Raji (cell line): ENCODE measurements around the gene CEP112.

Experiments
- POLR2A ChIP-seq: IDR thresholded peaks from 2 replicates; pipeline ENCODE4 v1.6.1; 2011; ENCODE audit warnings: low read depth, low read length, control low read depth; ENCODE audit not compliant: insufficient read depth

CEP112 gene

GRCh38 chr17:66183529-66183928, 8.4 kb downstream of the CEP112 start:
- no peak for TF ChIP-seq POLR2A

- TF ChIP-seq POLR2A, result no peak
Measured at GRCh38 chr17:66178642-66179041, 13.3 kb downstream of the CEP112 start.

DNA sequence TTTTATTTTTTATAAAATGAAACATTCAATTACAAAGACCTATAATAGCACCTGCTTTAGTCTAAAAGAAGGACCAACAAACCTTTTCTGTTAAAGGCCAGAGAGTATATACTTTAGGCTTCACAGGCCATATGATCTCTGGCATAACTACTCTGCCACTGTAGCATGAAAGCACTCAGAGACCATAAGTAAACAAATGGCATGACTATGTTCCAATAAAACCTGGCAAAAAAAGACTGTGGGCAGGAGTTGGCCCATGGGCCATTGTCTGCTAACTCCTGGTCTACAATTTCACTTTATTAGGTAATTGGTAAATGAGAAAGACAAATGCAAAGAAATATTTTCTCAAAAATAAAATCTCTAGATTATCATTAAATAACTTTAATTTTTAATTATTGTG, 14.9 kb downstream of the CEP112 start:
- no peak for TF ChIP-seq POLR2A

- no peak for TF ChIP-seq POLR2A
Measured at GRCh38 chr17:66175892-66176291, 16.0 kb downstream of the CEP112 start.

DNA sequence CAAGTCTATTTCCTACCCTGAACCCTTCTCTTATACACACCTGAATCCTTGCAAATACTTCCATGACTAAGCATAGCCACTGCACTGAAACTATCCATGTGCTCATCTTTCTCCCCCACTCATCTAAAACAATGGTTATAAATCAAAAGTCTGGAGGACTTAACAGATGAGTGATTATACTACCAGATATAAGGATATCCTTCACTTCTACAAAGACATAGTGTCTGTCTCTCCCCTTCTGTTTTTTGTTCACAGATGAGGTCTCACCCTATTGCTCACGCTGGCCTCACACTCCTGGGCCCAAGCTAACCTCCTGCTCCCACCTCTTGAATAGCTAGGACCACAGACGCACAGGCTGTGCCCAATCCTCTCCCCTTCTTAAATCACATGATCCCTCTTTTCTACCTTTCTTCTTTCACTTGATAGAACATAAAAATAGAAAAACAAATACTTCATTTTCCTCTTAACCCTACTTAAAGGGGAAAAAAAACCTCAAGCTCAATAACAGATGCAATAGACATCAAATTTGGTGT, 19.2 kb downstream of the CEP112 start:
- no peak for TF ChIP-seq POLR2A

- no peak for TF ChIP-seq POLR2A
Measured at GRCh38 chr17:66172144-66172543, 19.8 kb downstream of the CEP112 start.

GRCh38 chr17:66171692-66172091, 20.2 kb downstream of the CEP112 start:
- no peak for TF ChIP-seq POLR2A

DNA sequence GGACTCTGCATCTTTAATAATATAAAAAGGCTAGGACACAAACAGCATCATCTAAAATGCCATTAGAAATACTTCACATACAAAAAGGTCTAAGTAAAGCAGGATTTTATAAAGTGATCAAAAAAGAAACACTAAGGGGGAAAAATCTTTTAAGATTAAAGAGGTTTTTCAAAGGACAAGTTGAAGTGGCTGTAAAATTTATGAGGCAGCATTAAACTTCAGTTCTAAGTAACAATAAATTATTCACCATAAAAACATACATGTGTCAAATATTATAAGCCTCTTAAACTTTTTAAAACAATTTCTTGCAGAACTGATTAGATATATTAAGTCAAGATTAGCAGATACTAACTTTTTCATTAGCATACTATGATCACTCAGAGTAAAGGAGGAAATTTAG, 20.8 kb downstream of the CEP112 start:
- TF ChIP-seq POLR2A, result no peak

DNA sequence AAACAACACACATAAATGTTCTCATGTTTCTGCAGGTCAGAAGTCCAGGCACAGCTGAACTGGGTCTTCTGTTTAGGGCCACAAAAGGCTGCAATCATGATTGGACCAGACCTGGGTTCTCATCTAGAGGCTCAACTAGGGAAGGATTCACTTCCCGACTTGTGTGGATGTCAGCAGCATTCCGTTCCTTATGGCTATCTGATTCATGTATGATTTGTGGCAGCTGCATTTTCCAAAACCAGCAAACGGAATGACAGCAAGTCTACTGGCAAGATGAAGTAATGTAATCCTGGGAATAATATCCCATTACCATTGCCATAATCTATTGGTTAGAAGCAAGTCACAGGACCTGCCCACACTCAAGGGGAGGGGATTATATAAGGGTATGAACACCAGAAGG, 22.1 kb downstream of the CEP112 start:
- no peak for TF ChIP-seq POLR2A

GRCh38 chr17:66167189-66167815, 24.6 kb downstream of the CEP112 start:
- no peak for TF ChIP-seq POLR2A

DNA sequence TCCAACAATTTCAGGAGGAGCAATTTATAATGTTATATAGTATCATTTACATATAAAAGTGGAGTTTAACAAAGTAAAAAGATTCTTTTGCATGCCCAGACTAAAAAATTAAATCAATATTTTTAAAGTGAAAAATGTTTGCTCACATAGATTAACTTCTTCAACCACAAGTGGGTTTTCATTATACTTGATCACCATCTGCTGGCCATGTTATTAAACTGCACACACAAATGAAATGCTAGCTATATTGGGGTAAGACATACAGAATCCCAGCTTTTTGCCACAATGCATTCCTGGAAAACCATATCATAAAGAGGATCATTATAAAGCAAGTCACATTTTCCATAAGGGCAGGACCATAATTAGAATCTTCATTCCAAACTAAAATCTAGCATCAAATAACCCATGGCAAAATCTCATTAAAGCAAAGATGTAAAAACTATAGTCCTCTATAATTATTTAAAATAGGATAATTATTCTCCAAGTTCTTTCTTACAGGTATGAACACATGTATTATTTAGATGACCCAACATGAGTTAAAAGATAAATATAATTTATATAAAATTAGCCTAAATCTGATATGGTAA, 26.3 kb downstream of the CEP112 start:
- no peak for TF ChIP-seq POLR2A

GRCh38 chr17:66152756-66153155, 39.2 kb downstream of the CEP112 start:
- no peak for TF ChIP-seq POLR2A

- no peak for TF ChIP-seq POLR2A
Measured at GRCh38 chr17:66150708-66151107, 41.2 kb downstream of the CEP112 start.

DNA sequence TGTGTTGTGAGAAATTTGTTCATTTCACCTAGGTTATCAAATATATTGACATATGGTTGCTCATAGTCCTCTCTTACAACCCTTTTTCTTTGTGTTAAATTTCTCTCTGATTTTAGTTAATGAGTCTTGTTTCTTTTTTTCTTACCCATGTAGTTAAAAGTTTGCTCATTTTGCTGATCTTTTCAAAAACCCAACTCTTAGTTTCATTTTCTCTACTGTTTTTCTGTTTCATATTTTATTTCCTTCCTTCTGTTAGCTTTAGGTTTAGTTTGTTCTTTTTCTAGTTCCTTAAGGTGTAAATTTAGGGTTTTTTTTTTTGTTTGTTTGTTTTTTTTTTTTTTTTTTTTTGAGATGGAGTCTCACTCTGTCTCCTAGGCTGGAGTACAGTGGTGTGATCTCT, 42.4 kb downstream of the CEP112 start:
- no peak for TF ChIP-seq POLR2A

GRCh38 chr17:66146394-66146793, 45.5 kb downstream of the CEP112 start:
- no peak for TF ChIP-seq POLR2A

- no peak for TF ChIP-seq POLR2A
Measured at GRCh38 chr17:66143657-66144282, 48.2 kb downstream of the CEP112 start.
